ENCODE measurements around the gene NINJ1.

NINJ1 gene

GRCh38 chr9:93180938-93181337, 46.9 kb upstream of the NINJ1 start:
- Histone ChIP-seq H3K79me2 (no peaks in the 10 kb centered on the region), H3K27me3 (ENCODE audit: control insufficient read depth, insufficient read depth, low read length) (no peaks in the 10 kb centered on the region), H3K9ac (no peak overlapping the region), H3K9me3 (ENCODE audit: control insufficient read depth, low read length) (no peaks in the 10 kb centered on the region), H3K36me3 (ENCODE audit: control insufficient read depth, insufficient read depth, low read length) (no peaks in the 10 kb centered on the region), H3K4me1 (no peaks in the 10 kb centered on the region), H3K27ac (no peak overlapping the region), H2AFZ (no peak overlapping the region), H3K4me2 (ENCODE audit: low read length) (no peak overlapping the region), H3K4me3 (ENCODE audit: low read depth, low read length) (no peak overlapping the region)
- TF ChIP-seq CTCF (IDR thresholded peaks at IDR 0.05), result no peak

DNA sequence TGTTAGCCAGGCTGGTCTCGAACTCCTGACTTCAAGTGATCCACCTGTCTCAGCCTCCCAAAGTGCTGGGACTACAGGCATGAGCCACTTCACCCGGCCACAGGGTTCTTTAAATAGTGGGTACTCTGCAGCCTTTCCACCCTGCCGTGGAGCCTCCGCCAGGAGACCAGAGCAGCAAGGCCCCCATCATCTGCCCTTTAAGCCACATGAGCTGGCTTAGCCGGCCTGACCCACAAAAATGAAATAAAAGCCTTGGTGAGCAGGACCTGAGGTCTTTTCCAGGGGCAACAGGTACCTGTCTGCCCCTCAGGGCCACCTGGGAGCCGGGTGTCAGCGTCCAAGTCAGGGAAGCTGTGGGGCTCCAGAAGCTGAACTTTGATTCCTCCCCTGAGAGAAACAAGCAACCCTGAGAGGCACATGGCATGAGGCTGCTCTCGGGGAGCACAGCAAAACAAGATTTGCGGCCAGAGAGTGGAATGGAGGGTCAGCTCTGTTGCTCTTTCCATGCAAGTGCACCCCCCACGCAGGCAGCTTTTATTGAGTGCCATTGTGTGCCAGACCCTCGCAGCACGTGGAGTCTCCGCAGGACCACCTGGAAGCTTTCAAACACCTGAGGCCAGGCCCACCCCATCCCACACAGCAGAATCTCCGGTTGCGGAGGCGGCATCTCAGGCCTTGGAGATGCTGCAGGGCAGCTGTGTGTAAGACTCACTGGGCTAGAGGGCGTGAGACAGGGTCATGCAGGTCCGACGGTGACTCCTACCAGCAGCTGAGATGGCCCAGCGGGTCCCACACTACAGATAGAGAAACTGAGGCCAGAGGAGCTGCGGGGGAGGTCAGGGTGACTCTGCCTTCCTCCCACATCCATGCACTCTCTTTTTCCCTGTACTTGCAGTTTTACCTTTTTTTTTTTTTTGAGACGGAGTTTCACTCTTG, 45.1 kb upstream of the NINJ1 start:
- H3K27ac ChIP-seq, result no peak overlapping the region
- H3K36me3 ChIP-seq (ENCODE audit: control insufficient read depth, insufficient read depth, low read length), result no peaks in the 10 kb centered on the region
- no peaks in the 10 kb centered on the region for H3K9me3 ChIP-seq (ENCODE audit: control insufficient read depth, low read length)
- H3K4me1 ChIP-seq, result no peaks in the 10 kb centered on the region
- H3K27me3 ChIP-seq (ENCODE audit: control insufficient read depth, insufficient read depth, low read length), result no peaks in the 10 kb centered on the region
- no peaks in the 10 kb centered on the region for H3K79me2 ChIP-seq
- no peak for TF ChIP-seq CTCF (IDR thresholded peaks at IDR 0.05)
- H3K4me2 ChIP-seq (ENCODE audit: low read length), result no peak overlapping the region
- no peak overlapping the region for H3K9ac ChIP-seq
- no peak overlapping the region for H2AFZ ChIP-seq
- no peak overlapping the region for H3K4me3 ChIP-seq (ENCODE audit: low read depth, low read length)

DNA sequence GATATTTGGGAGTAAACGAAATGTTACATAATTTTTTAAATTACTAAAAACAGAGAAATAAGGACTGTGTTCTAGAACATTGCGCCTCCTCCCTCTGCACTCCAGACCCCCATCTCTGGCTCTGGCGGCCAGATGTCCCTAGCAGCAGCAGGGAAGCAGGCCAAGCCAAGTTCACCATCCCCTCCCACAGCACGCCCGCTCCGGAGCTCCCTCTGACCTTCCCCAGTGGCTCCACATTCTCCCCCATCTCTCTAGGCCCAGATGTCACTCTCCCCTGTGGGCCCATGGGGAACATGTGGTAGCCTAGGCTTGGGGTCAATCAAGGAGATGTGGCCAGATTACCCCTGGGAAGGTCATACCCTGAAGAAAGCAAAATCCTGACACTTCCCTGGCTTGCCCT, 43.6 kb upstream of the NINJ1 start:
- Histone ChIP-seq H3K4me2 (ENCODE audit: low read length) (no peak overlapping the region), H3K27me3 (ENCODE audit: control insufficient read depth, insufficient read depth, low read length) (no peaks in the 10 kb centered on the region), H3K4me3 (ENCODE audit: low read depth, low read length) (no peak overlapping the region), H3K79me2 (no peaks in the 10 kb centered on the region), H2AFZ (no peak overlapping the region), H3K27ac (no peak overlapping the region), H3K36me3 (ENCODE audit: control insufficient read depth, insufficient read depth, low read length) (no peaks in the 10 kb centered on the region), H3K4me1 (no peaks in the 10 kb centered on the region), H3K9me3 (ENCODE audit: control insufficient read depth, low read length) (no peaks in the 10 kb centered on the region), H3K9ac (no peak overlapping the region)
- TF ChIP-seq CTCF (IDR thresholded peaks at IDR 0.05), result no peak

GRCh38 chr9:93174976-93175375, 40.9 kb upstream of the NINJ1 start:
- no peak overlapping the region for H2AFZ ChIP-seq
- no peak for TF ChIP-seq CTCF (IDR thresholded peaks at IDR 0.05)
- H3K4me2 ChIP-seq (ENCODE audit: low read length), result no peak overlapping the region
- H3K79me2 ChIP-seq, result no peaks in the 10 kb centered on the region
- H3K27me3 ChIP-seq (ENCODE audit: control insufficient read depth, insufficient read depth, low read length), result no peaks in the 10 kb centered on the region
- H3K4me3 ChIP-seq (ENCODE audit: low read depth, low read length), result no peak overlapping the region
- H3K36me3 ChIP-seq (ENCODE audit: control insufficient read depth, insufficient read depth, low read length), result no peaks in the 10 kb centered on the region
- no peak overlapping the region for H3K27ac ChIP-seq
- H3K4me1 ChIP-seq, result no peaks in the 10 kb centered on the region
- no peak overlapping the region for H3K9ac ChIP-seq
- H3K9me3 ChIP-seq (ENCODE audit: control insufficient read depth, low read length), result no peaks in the 10 kb centered on the region
